ENCODE data around the gene SURF2.

Gene SURF2

GRCh38 chr9:133339641-133340040 is 16.7 kb upstream of the SURF2 start:
- DNase-seq (ENCODE audit: extremely low read depth, low read depth), result no peak
- TF ChIP-seq CTCF (IDR thresholded peaks at IDR 0.05; ENCODE audit: low read depth, low read length, missing control alignments), result no peak
- no peak overlapping the region for H3K4me3 ChIP-seq (replicated peaks; ENCODE audit: low read depth, low read length)

GRCh38 chr9:133340256-133340655 is 16.1 kb upstream of the SURF2 start:
- DNase-seq (ENCODE audit: extremely low read depth, low read depth), result no peak
- no peak for TF ChIP-seq CTCF (IDR thresholded peaks at IDR 0.05; ENCODE audit: low read depth, low read length, missing control alignments)
- no peak overlapping the region for H3K4me3 ChIP-seq (replicated peaks; ENCODE audit: low read depth, low read length)

GRCh38 chr9:133340916-133341315 is 15.4 kb upstream of the SURF2 start:
- TF ChIP-seq CTCF (IDR thresholded peaks at IDR 0.05; ENCODE audit: low read depth, low read length, missing control alignments), result no peak
- DNase-seq (ENCODE audit: extremely low read depth, low read depth), result no peak
- H3K4me3 ChIP-seq (replicated peaks; ENCODE audit: low read depth, low read length), result no peak overlapping the region

GRCh38 chr9:133341369-133342068 is 14.8 kb upstream of the SURF2 start:
- no peak for DNase-seq (ENCODE audit: extremely low read depth, low read depth)

GRCh38 chr9:133342069-133342406 is 14.3 kb upstream of the SURF2 start:
- no peak for DNase-seq (ENCODE audit: extremely low read depth, low read depth)
- H3K4me3 ChIP-seq (replicated peaks; ENCODE audit: low read depth, low read length), result no peak overlapping the region
- peak; percentile 42 for TF ChIP-seq CTCF (IDR thresholded peaks at IDR 0.05; ENCODE audit: low read depth, low read length, missing control alignments)

More at GRCh38 chr9:133341369-133342068, 14.8 kb upstream of the SURF2 start:
- H3K4me3 ChIP-seq (replicated peaks; ENCODE audit: low read depth, low read length), result no peak overlapping the region
- no peak for TF ChIP-seq CTCF (IDR thresholded peaks at IDR 0.05; ENCODE audit: low read depth, low read length, missing control alignments)

- DNase-seq (ENCODE audit: extremely low read depth, low read depth), result no peak
- no peak overlapping the region for H3K4me3 ChIP-seq (replicated peaks; ENCODE audit: low read depth, low read length)
- TF ChIP-seq CTCF (IDR thresholded peaks at IDR 0.05; ENCODE audit: low read depth, low read length, missing control alignments), result peak; percentile 42
Observed at GRCh38 chr9:133342570-133342969, 13.8 kb upstream of the SURF2 start.

- no peak for DNase-seq (ENCODE audit: extremely low read depth, low read depth)
- no peak for TF ChIP-seq CTCF (IDR thresholded peaks at IDR 0.05; ENCODE audit: low read depth, low read length, missing control alignments)
- no peak overlapping the region for H3K4me3 ChIP-seq (replicated peaks; ENCODE audit: low read depth, low read length)
Observed at GRCh38 chr9:133344071-133344470, 12.3 kb upstream of the SURF2 start.
